Choroid plexus epithelial cell (primary cell): ENCODE results near the gene KMO.

Experiments used
- DNase-seq: peaks from one replicate; pipeline ENCODE4 v3.0.0-alpha.2; 2010; ENCODE audit warnings: low read depth
- H3K4me3 ChIP-seq: 2 replicates; pipeline ENCODE4 v1.5.1; 2011; ENCODE audit warnings: low read depth, mild to moderate bottlenecking, control low read depth, low read length, moderate library complexity
- TF ChIP-seq, protein P1 (sequence below): conservative IDR thresholded peaks from 2 replicates; pipeline ENCODE4 v1.5.1; 2011; ENCODE audit warnings: low read depth, mild to moderate bottlenecking, control low read depth, inconsistent platforms, low read length, moderate library complexity

KMO gene

DNA sequence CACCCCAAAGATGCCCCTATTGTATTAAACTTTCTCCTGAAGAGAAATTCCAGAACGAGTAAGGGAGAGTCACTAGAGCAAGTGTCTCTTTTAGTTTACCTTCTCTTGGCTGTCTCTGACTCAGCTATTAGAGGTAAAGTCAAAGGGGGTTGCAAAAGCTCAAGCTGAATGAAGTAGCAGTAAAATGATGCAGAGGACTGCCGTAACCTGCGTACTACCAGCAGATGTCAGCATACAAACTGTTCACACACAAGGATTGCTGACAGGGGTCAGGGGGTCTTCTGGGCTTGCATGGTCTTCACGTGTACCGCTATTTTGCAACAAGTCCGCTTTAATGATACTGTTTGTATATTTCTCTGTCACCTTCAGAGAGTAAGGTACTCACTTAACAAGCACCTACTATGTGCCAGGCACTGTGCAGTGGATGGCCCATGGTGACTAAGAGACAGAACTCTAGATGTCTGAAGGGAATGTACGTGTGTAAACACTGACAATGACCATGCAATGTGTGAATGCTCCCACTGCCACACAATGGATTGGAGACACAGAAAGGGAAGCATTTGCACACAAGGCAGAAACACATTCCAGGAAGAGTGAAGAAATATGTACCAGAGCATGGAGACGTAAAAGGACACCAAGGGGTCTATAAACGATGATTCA is 73.1 kb downstream of the KMO start:
- TF ChIP-seq, protein P1, sequence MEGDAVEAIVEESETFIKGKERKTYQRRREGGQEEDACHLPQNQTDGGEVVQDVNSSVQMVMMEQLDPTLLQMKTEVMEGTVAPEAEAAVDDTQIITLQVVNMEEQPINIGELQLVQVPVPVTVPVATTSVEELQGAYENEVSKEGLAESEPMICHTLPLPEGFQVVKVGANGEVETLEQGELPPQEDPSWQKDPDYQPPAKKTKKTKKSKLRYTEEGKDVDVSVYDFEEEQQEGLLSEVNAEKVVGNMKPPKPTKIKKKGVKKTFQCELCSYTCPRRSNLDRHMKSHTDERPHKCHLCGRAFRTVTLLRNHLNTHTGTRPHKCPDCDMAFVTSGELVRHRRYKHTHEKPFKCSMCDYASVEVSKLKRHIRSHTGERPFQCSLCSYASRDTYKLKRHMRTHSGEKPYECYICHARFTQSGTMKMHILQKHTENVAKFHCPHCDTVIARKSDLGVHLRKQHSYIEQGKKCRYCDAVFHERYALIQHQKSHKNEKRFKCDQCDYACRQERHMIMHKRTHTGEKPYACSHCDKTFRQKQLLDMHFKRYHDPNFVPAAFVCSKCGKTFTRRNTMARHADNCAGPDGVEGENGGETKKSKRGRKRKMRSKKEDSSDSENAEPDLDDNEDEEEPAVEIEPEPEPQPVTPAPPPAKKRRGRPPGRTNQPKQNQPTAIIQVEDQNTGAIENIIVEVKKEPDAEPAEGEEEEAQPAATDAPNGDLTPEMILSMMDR: peak; percentile 55
- DNase-seq: peak; percentile 57

DNA sequence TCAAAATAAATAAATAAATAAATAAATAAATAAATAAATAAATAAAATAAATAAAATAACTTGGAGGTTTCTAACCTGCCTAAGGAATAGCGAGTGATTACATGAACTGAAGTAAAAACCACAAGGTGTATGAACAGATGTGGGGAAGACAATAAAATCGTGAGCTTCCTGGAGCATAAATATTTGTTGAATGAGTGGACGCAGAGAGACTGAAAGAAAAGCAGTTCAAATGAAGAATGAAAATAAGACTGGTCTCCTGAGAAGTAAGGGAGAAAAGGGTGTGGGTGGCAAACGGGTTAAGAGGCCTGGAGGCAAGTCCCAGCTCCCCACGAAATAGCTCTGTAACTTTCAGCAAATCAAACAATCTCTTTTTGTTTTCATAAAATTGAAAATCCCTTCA is 74.4 kb downstream of the KMO start:
- DNase-seq: no peak
- TF ChIP-seq, protein P1: no peak
- no peak overlapping the region for H3K4me3 ChIP-seq

More for the DNA sequence above, 73.1 kb downstream of the KMO start:
- no peak overlapping the region for H3K4me3 ChIP-seq

DNA sequence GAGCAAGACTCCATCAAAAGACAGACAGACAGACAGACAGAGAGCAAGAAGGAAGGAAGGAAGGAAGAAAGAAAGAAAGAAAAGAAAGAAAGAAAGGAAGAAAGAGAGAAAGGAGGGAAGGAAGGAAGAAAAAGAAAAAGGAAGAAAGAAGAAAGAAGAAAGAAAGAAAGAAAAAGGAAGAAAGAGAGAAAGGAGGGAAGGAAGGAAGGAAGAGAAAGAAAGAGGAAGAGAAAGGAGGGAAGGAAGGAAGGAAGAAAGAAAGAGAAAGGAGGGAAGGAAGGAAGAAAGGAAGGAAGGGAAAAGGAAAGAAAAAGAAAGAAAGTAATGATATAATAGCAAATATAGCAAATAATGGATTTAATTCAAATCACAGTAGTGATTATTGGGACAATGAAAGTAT is 75.3 kb downstream of the KMO start:
- DNase-seq: no peak
- TF ChIP-seq, protein P1: no peak

DNA sequence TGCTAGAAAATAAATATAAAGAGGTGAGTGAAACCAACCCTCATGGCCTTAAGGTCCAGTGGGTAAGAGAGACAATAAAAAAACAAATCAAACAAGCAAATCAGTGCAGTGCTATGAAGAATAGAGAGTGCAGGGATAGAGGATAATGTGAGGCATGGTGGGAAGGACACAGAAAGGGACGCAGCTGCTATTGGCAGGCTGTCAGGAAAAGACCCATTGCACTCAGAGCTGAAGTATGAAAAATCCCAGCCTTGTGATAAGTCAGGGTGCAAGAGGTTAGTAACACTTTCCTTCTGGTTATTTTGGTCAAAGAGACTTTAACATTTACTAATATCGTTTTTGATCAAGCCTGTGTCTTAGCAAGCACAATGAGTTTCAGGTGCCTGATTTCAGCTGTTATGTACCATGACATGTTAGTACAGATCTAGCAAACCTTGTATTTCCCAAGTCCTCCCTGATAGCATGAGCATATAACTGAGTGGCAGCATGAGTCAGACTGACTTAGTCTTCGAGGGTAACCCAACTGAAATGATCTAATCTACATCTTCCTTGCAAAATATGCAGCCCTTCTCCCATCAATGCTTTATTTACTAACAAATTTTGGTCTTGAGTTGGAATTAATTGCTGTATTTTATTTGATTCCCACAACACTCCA is 76.3 kb downstream of the KMO start:
- TF ChIP-seq, protein P1: no peak
- H3K4me3 ChIP-seq: no peak overlapping the region
- DNase-seq: peak; percentile 64

More for the DNA sequence above, 75.3 kb downstream of the KMO start:
- H3K4me3 ChIP-seq: no peak overlapping the region

DNA sequence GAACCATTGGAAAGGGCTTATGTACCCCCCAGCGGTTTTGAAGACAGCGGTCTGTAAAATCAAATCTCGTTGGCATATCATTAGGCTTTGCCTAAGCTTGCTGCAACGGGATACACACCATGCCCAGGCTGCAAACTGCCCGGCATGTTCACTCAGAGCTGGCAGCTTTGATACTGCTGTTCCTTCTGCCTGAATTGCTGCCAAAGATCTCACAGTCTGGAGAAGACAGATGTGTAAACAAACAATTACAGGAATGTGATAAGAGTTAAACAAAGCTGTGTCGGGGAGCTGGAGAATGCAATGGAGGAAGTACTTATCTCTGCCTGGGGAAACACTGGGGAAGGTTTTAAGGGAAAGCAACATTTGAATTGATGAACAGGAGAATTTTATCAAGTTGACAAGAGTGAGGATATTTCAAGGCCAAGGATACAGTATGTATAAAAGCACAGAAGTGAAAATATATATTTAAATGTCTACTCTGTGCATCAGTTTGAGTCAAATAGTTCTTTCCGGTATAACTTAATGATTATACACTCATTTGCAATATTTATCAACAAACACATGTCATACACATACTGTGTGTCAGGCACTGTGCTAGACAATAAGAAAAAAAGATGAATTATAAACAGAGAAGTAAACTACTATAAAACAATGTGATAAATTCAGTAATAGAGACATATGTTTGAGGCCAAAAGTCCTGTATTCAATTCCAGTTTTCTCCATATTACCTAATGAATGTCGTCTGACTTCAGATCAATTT is 78.1 kb downstream of the KMO start:
- no peak overlapping the region for H3K4me3 ChIP-seq
- TF ChIP-seq, protein P1: no peak
- DNase-seq: peak; percentile 61

DNA sequence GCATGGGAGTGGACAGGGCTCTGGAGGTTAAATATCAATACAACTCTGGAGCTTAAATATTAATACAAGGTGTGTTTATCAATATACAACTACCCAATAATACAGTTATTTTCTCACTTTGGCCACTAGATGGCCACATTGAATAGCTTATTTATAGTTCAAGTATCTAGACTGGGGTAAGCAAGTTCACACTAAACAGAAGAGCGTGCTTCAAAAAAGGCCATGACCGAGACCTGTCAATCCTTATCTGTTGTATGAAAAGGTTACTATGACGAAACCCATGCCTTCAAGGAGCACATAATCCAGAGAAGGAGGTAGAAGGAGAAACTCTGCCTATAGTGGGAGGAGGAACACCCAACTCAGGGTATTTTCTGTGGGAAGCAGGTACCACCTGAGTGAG is 78.9 kb downstream of the KMO start:
- H3K4me3 ChIP-seq: no peak overlapping the region
- TF ChIP-seq, protein P1: peak; percentile 57
- peak; percentile 83 for DNase-seq
